ENCODE measurements around the gene CHCHD2. TPM values are rescaled to one million over a fixed set of nuclear protein-coding genes. Genes with fewer than 3 reads are reported as not detected.
"Not testable (repeated sequence)": the region's sequence is repeated elsewhere in the genome, so short reads cannot be mapped to it uniquely, and the experiment has no call there.

The CHCHD2 gene
- total RNA-seq, 1 experiment from 2014 or later = 218 TPM

DNA sequence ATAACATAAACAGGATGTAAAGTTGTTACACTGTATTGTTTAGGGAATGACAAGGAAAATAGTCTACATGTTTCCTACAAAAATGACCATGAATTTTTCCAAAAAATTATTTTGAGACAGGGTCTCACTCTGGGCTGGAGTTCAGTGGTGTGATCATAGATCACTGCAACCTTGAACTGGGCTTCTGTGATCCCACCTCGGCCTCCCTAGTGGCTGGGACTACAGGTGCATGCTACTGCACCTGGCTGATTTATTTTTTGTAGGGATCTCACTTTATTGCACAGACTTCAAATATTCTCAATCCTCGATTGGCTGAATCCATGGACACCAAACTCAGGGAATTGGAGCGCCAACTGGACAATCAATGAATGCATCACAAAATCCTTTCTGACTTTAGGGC lies 6.6 kb downstream of the CHCHD2 start:
- Histone ChIP-seq H4K5ac (ENCODE audit: insufficient read length, low read depth, low read length) (no peak overlapping the region), H3K4ac (ENCODE audit: low read depth, low read length) (no peak overlapping the region), H3K14ac (ENCODE audit: insufficient read depth, low read length) (no peak overlapping the region), H3K9ac (ENCODE audit: extremely low read depth, insufficient read length, low read length) (no peak overlapping the region), H3K23me2 (ENCODE audit: insufficient read length, low read depth, low read length, poor library complexity, severe bottlenecking) (no peaks in the 10 kb centered on the region), H3K18ac (ENCODE audit: insufficient read length, low read depth, low read length) (no peak overlapping the region), H2AK5ac (ENCODE audit: insufficient read length, low read length) (no peak overlapping the region), H4K91ac (ENCODE audit: insufficient read length, low read depth, low read length) (no peak overlapping the region), H2BK12ac (ENCODE audit: insufficient read length, low read depth, low read length) (no peak overlapping the region), H3K27me3 (ENCODE audit: insufficient read depth, low read length) (no peaks in the 10 kb centered on the region), H4K8ac (replicated peaks; ENCODE audit: insufficient read length, low read depth, low read length) (no peak overlapping the region), H3K27ac (ENCODE audit: insufficient read length, low read depth, low read length) (no peak overlapping the region), H3K56ac (ENCODE audit: insufficient read length, low read depth, low read length) (no peak overlapping the region), H3K79me2 (ENCODE audit: insufficient read depth, low read length) (no peaks in the 10 kb centered on the region), H2BK5ac (ENCODE audit: insufficient read length, low read length) (no peak overlapping the region), H3T11ph (ENCODE audit: low read length) (no peak overlapping the region), H2BK15ac (ENCODE audit: low read depth, low read length) (no peak overlapping the region), H4K20me1 (ENCODE audit: control insufficient read depth, insufficient read depth, insufficient read length) (no peaks in the 10 kb centered on the region), H3K4me2 (ENCODE audit: insufficient read depth, insufficient read length, low read length) (no peak overlapping the region), H3K23ac (ENCODE audit: insufficient read length, low read depth, low read length) (no peak overlapping the region), H3K79me1 (ENCODE audit: insufficient read depth, low read depth, low read length, poor library complexity, severe bottlenecking) (no peaks in the 10 kb centered on the region), H2BK120ac (ENCODE audit: low read depth, low read length, poor library complexity, severe bottlenecking) (no peak overlapping the region), H3K9me3 (ENCODE audit: control insufficient read depth, low read depth, low read length) (no peaks in the 10 kb centered on the region), H2BK20ac (ENCODE audit: low read depth, low read length, poor library complexity, severe bottlenecking) (no peak overlapping the region), H2AFZ (ENCODE audit: low read length) (no peak overlapping the region), H3K4me1 (ENCODE audit: insufficient read depth, low read length) (no peaks in the 10 kb centered on the region)
- no peak overlapping the region for H3K4me3 Mint-ChIP-seq
- H3K27me3 Mint-ChIP-seq (ENCODE audit: low read depth) = no peaks in the 10 kb centered on the region
- H3K36me3 Mint-ChIP-seq (ENCODE audit: insufficient read depth in 1 of 3, low read depth in 3 of 3) = peaks cover 20 to 45% (median 34%) of the 10 kb centered on the region in 3 experiments
- H3K27ac Mint-ChIP-seq = no peak overlapping the region
- no peak for DNase-seq
- TF ChIP-seq, protein P1, sequence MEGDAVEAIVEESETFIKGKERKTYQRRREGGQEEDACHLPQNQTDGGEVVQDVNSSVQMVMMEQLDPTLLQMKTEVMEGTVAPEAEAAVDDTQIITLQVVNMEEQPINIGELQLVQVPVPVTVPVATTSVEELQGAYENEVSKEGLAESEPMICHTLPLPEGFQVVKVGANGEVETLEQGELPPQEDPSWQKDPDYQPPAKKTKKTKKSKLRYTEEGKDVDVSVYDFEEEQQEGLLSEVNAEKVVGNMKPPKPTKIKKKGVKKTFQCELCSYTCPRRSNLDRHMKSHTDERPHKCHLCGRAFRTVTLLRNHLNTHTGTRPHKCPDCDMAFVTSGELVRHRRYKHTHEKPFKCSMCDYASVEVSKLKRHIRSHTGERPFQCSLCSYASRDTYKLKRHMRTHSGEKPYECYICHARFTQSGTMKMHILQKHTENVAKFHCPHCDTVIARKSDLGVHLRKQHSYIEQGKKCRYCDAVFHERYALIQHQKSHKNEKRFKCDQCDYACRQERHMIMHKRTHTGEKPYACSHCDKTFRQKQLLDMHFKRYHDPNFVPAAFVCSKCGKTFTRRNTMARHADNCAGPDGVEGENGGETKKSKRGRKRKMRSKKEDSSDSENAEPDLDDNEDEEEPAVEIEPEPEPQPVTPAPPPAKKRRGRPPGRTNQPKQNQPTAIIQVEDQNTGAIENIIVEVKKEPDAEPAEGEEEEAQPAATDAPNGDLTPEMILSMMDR (conservative IDR thresholded peaks at IDR 0.05) = no peak
- no peaks in the 10 kb centered on the region for H3K4me1 Mint-ChIP-seq
- peaks cover 0 to 7% of the 10 kb centered on the region in 2 experiments; a peak in 2 of 5 replicates for H3K9me3 Mint-ChIP-seq
- WGBS (ENCODE audit: extremely low coverage, insufficient read length, low lambda C conversion rate) = no CpG with 5 or more reads among the region's 3 CpGs

DNA sequence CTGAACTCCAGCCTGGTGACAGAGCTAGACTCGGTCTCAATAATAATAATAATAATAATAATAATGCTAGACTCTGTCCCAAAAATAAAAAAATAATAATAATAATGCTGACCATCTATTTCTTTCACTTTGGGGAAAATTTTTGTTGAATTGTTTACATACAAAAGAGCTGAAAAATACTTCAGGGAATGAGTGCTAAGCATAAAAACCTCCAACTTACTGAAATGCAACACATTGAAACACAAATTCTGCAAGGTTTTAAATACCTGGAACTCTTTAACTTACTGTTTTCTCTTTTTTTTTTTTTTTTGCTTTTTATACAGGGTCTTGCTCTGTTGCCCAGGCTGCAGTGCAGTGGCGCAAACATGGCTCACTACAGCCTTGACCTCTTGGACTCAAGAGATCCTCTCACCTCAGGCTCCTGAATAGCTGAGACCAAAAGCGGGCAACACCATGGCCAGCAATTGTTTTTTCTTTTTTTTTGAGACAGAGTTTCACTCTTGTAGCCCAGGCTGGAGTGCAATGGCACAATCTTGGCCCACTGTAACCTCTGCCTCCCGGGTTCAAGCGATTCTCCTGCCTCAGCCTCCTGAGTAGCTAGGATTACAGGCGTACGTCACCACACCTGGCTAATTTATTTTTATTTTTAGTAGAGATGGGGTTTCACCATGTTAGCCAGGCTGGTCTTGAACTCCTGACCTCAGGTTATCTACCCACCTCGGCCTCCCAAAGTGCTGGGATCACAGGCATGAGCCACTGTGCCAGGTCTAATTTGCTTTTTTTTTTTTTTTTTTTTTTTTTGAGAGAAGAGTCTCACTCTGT lies 7.9 kb downstream of the CHCHD2 start:
- not testable (repeated sequence) for H4K5ac ChIP-seq (ENCODE audit: insufficient read length, low read depth, low read length); H3K27me3 Mint-ChIP-seq (ENCODE audit: low read depth); H3K4me1 ChIP-seq (ENCODE audit: insufficient read depth, low read length); H4K20me1 ChIP-seq (ENCODE audit: control insufficient read depth, insufficient read depth, insufficient read length); H3K56ac ChIP-seq (ENCODE audit: insufficient read length, low read depth, low read length); DNase-seq; H3K27ac Mint-ChIP-seq; H2BK120ac ChIP-seq (ENCODE audit: low read depth, low read length, poor library complexity, severe bottlenecking); H3K9me3 Mint-ChIP-seq; H3K18ac ChIP-seq (ENCODE audit: insufficient read length, low read depth, low read length); H3K9ac ChIP-seq (ENCODE audit: extremely low read depth, insufficient read length, low read length); H2BK12ac ChIP-seq (ENCODE audit: insufficient read length, low read depth, low read length); H2BK20ac ChIP-seq (ENCODE audit: low read depth, low read length, poor library complexity, severe bottlenecking); H3K9me3 ChIP-seq (ENCODE audit: control insufficient read depth, low read depth, low read length); H2BK15ac ChIP-seq (ENCODE audit: low read depth, low read length); H3K79me2 ChIP-seq (ENCODE audit: insufficient read depth, low read length); H3K4me2 ChIP-seq (ENCODE audit: insufficient read depth, insufficient read length, low read length); H3K4me3 Mint-ChIP-seq; H3K27me3 ChIP-seq (ENCODE audit: insufficient read depth, low read length); H3K4ac ChIP-seq (ENCODE audit: low read depth, low read length); H2AFZ ChIP-seq (ENCODE audit: low read length); H3K79me1 ChIP-seq (ENCODE audit: insufficient read depth, low read depth, low read length, poor library complexity, severe bottlenecking); H3T11ph ChIP-seq (ENCODE audit: low read length); H3K23ac ChIP-seq (ENCODE audit: insufficient read length, low read depth, low read length); H4K91ac ChIP-seq (ENCODE audit: insufficient read length, low read depth, low read length); H3K4me1 Mint-ChIP-seq; H2BK5ac ChIP-seq (ENCODE audit: insufficient read length, low read length); H4K8ac ChIP-seq (replicated peaks; ENCODE audit: insufficient read length, low read depth, low read length); H2AK5ac ChIP-seq (ENCODE audit: insufficient read length, low read length); H3K27ac ChIP-seq (ENCODE audit: insufficient read length, low read depth, low read length); H3K14ac ChIP-seq (ENCODE audit: insufficient read depth, low read length); H3K23me2 ChIP-seq (ENCODE audit: insufficient read length, low read depth, low read length, poor library complexity, severe bottlenecking)
- WGBS (ENCODE audit: extremely low coverage, insufficient read length, low lambda C conversion rate) = no CpG with 5 or more reads among the region's 8 CpGs
- peaks cover 18 to 36% (median 25%) of the 10 kb centered on the region in 3 experiments for H3K36me3 Mint-ChIP-seq (ENCODE audit: insufficient read depth in 1 of 3, low read depth in 3 of 3)

Measured in H9 (cell line).